Retinal pigment epithelial cell (primary cell): Measurements from ENCODE around the gene TSPAN18.

Experiments
- DNase-seq: peaks from one replicate; pipeline ENCODE4 v3.0.0-alpha.2; 2010; ENCODE audit warnings: low read depth
- H3K4me3 ChIP-seq: 2 replicates; pipeline ENCODE4 v1.5.1; 2011; ENCODE audit warnings: mild to moderate bottlenecking, low read length, control low read depth, moderate library complexity
- CTCF ChIP-seq: conservative IDR thresholded peaks from 2 replicates; pipeline ENCODE4 v1.5.1; 2011; ENCODE audit warnings: low read depth, low read length, control low read depth, inconsistent platforms

TSPAN18 gene

GRCh38 chr11:44729063-44729462 is 2.3 kb downstream of the TSPAN18 start:
- no peak overlapping the region for H3K4me3 ChIP-seq
- no peak for DNase-seq
- TF ChIP-seq CTCF, result no peak

- no peak for TF ChIP-seq CTCF
- DNase-seq, result no peak
Observed at GRCh38 chr11:44729713-44730112, 3.0 kb downstream of the TSPAN18 start.

GRCh38 chr11:44730775-44731174 is 4.0 kb downstream of the TSPAN18 start:
- TF ChIP-seq CTCF, result no peak
- no peak for DNase-seq
- H3K4me3 ChIP-seq, result no peak overlapping the region

More at GRCh38 chr11:44729713-44730112, 3.0 kb downstream of the TSPAN18 start:
- no peak overlapping the region for H3K4me3 ChIP-seq

GRCh38 chr11:44731685-44732430 is 5.1 kb downstream of the TSPAN18 start:
- no peak overlapping the region for H3K4me3 ChIP-seq
- DNase-seq, result no peak
- no peak for TF ChIP-seq CTCF

- no peak overlapping the region for H3K4me3 ChIP-seq
- DNase-seq, result no peak
Observed at GRCh38 chr11:44732564-44732963, 5.8 kb downstream of the TSPAN18 start.

GRCh38 chr11:44733877-44734276 is 7.1 kb downstream of the TSPAN18 start:
- no peak overlapping the region for H3K4me3 ChIP-seq
- no peak for DNase-seq
- no peak for TF ChIP-seq CTCF

More at GRCh38 chr11:44732564-44732963, 5.8 kb downstream of the TSPAN18 start:
- no peak for TF ChIP-seq CTCF

GRCh38 chr11:44734843-44735381 is 8.2 kb downstream of the TSPAN18 start:
- no peak for TF ChIP-seq CTCF

More at GRCh38 chr11:44734843-44735381, 8.2 kb downstream of the TSPAN18 start:
- DNase-seq, result no peak
- no peak overlapping the region for H3K4me3 ChIP-seq
